ENCODE results near the gene DOCK9. TPM values are rescaled to one million over a fixed set of nuclear protein-coding genes. Genes with fewer than 3 reads are reported as not detected.
"Not testable (repeated sequence)": the region's sequence is repeated elsewhere in the genome, so short reads cannot be mapped to it uniquely, and the experiment has no call there.

Gene DOCK9
- total RNA-seq, 1 donor from 2014 or later = 153 TPM

DNA sequence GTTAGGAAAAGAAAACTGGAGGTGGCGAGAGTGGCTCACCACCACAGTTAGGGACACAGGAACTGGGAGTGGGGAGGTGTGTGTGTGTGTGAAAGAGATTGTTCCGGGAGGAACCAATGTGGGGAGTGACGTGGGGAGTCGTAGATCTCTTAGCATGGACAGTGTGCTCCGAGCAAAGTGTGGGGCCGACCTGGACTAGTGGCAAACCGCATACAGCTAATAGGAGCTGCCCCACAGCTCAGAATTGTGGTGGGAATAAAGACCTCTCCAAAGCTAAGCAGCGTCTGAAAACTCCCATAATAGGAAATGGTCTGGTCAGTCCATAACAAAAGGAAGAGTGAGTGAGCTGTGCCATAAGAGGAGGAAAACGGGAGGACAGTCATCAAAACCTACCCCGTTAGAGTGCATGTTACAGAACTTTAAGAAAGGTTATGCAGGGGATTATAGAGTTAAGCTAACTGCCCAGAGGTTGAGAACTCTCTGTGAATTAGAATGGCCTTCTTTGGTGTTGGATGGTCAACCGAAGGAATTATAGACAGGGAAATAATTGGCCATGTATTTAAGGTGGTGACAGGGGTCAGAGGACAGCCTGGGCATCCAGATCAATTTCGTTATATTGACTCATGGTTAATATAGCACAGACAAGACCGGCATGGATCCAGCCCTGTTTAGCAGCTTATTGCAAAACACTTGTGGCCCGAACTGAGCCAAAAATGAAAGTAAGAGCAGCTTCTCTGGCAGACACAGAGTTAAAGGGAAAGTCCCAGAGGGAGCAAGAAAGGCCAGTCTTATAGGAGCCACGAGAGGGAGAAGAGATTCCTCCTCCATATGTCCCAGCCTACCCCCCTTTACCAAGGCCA, 216.5 kb downstream of the DOCK9 start:
- H3K9me3 ChIP-seq = no peaks in the 10 kb centered on the region
- DNase-seq (no peak), ATAC-seq (peak; percentile 73 to 82)
- no peaks in the 10 kb centered on the region for H3K4me1 ChIP-seq
- TF ChIP-seq, protein P1, sequence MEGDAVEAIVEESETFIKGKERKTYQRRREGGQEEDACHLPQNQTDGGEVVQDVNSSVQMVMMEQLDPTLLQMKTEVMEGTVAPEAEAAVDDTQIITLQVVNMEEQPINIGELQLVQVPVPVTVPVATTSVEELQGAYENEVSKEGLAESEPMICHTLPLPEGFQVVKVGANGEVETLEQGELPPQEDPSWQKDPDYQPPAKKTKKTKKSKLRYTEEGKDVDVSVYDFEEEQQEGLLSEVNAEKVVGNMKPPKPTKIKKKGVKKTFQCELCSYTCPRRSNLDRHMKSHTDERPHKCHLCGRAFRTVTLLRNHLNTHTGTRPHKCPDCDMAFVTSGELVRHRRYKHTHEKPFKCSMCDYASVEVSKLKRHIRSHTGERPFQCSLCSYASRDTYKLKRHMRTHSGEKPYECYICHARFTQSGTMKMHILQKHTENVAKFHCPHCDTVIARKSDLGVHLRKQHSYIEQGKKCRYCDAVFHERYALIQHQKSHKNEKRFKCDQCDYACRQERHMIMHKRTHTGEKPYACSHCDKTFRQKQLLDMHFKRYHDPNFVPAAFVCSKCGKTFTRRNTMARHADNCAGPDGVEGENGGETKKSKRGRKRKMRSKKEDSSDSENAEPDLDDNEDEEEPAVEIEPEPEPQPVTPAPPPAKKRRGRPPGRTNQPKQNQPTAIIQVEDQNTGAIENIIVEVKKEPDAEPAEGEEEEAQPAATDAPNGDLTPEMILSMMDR (IDR thresholded peaks at IDR 0.05) = no peak
- H3K27me3 ChIP-seq (ENCODE audit: low read depth) = no peaks in the 10 kb centered on the region
- no peaks in the 10 kb centered on the region for H3K36me3 ChIP-seq
- H3K27ac ChIP-seq = no peak overlapping the region
- intact Hi-C loops (cut with DNase I) = no loop called here
- peak overlapping the region; percentile 45 for H3K4me3 ChIP-seq

DNA sequence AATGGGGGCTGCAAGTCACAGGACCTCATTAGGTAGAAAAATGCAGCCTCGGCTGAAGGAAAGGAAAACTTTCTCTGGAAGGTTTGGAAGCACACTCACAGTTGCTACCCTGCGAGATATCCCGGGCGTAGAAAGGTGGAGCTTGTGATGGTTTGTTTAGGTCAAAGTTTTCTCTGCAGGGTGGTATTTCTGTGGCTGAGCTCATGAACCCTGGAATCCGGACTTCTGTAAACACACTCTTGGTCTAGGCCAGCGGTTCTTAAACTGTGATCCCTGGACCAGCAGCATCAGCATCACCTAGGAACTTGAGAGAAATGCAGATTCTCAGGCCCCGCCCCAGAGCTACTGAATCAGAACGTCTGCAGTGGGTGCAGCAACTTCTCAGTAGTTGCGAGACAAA, 222.1 kb downstream of the DOCK9 start:
- peaks cover 38% of the 10 kb centered on the region for H3K27me3 ChIP-seq (ENCODE audit: low read depth)
- peaks cover 10% of the 10 kb centered on the region for H3K4me1 ChIP-seq
- TF ChIP-seq, protein P1 (IDR thresholded peaks at IDR 0.05) = no peak
- H3K36me3 ChIP-seq = no peaks in the 10 kb centered on the region
- ATAC-seq = no peak
- no peak overlapping the region for H3K27ac ChIP-seq
- no peak overlapping the region for H3K4me3 ChIP-seq
- DNase-seq = no peak
- no peaks in the 10 kb centered on the region for H3K9me3 ChIP-seq
- intact Hi-C loops (cut with DNase I) = no loop called here

DNA sequence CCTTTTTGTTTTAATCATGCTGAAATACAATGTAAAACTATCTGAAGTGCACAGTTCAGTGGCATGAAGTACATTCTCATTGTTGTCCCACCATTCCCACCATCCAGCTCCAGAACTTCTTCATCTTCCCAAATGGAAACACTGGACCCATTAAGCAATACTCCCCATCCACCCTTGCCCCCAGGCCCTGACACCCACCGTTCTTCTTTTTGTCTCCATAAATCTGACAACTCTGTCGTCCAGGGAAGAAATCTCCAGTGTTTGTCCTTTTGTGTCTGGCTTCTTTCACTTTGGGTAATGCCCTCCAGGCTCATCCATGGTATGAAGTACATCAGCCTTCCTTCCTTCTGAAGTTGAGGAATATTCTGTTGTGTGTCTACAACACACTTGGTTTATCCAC, 222.7 kb downstream of the DOCK9 start:
- Histone ChIP-seq H3K27me3 (ENCODE audit: low read depth) (peaks cover 40% of the 10 kb centered on the region), H3K4me1 (peaks cover 10% of the 10 kb centered on the region), H3K4me3 (no peak overlapping the region), H3K36me3 (no peaks in the 10 kb centered on the region), H3K27ac (no peak overlapping the region), H3K9me3 (no peaks in the 10 kb centered on the region)
- ATAC-seq = no peak
- TF ChIP-seq, protein P1 (IDR thresholded peaks at IDR 0.05) = no peak
- intact Hi-C loops (cut with DNase I) = no loop called here
- DNase-seq = no peak

DNA sequence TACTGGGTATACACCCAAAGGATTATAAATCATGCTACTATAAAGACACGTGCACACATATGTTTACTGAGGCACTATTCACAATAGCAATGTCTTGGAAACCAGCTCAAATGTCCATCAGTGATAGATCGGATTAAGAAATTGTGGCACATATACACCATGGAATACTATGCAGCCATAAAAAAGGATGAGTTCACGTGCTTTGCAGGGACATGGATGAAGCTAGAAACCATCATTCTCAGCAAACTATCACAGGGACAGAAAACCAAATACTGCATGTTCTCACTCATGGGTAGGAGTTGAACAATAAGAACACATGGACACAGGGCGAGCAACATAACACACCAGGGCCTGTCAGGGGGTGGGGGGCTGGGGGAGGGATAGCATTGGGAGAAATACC, 223.4 kb downstream of the DOCK9 start:
- H3K27ac ChIP-seq; DNase-seq; intact Hi-C loops (cut with DNase I); H3K9me3 ChIP-seq; H3K36me3 ChIP-seq; H3K4me3 ChIP-seq; ATAC-seq: not testable (repeated sequence)
- peaks cover 40% of the 10 kb centered on the region for H3K27me3 ChIP-seq (ENCODE audit: low read depth)
- peaks cover 10% of the 10 kb centered on the region for H3K4me1 ChIP-seq

DNA sequence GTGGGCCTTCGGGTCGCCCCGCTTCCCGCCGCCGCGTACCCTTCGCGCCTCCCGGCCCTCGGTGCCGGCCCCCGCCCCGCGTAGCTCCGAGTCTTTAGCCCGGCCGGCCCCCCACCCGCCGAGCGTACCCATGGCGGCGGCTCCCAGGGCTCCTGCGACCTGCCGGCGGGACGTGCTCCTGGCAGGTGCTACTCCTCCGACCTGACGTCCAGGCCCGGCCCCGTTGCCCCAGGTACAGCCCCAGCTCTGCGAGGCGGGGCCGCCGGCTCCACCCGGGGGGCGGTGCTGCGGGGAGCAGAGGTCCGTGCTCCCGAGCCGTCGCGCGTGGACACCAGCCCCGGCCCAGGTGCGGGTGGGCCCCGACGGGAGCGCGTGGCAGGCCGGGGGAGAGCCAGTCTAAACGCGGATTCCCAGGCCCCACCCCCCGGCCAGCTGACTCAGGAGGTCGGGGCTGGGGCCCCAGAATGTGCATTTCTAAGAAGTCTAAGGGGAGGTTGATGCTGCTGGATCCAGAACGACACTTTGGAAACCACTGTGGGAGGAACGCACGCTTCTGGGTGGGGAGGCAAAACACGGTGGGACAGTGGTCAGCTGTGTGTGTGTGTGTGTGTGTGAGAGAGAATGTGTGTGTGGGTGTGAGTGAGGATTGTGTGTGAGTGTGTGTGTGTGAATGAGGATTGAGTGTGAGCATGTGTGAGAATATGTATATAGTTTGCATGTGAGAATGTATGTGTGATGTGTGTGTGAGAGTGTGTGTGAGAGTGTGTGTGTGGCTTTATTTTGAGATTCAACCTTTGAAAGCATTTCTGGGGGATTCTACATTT, 225.2 kb downstream of the DOCK9 start, which contains the start of gene SLC15A1:
Gene SLC15A1 (minus strand): TSS at position 206 of the 824 bp plus-strand sequence. CDS start 74 bp downstream, at position 132.
- H3K27ac ChIP-seq = no peak within 1 kb of the TSS
- intact Hi-C loops (cut with DNase I) = no loop called here
- no peak for DNase-seq
- peaks cover 10% of the 10 kb centered on the region for H3K4me1 ChIP-seq
- H3K27me3 ChIP-seq (ENCODE audit: low read depth) = peaks cover 40% of the 10 kb centered on the region
- H3K36me3 ChIP-seq = no peaks in the 10 kb centered on the region
- peak within 1 kb of the TSS; percentile 49 for H3K4me3 ChIP-seq
- TF ChIP-seq, protein P1 (IDR thresholded peaks at IDR 0.05) = no peak
- H3K9me3 ChIP-seq = no peaks in the 10 kb centered on the region
- ATAC-seq = peak; percentile 64 to 65
